GM12865 (cell line): Measurements from ENCODE around the gene TSTD2.
"Not testable (repeated sequence)": the region's sequence is repeated elsewhere in the genome, so short reads cannot be mapped to it uniquely, and the experiment has no call there.

Experiments
- DNase-seq: peaks from one replicate; pipeline ENCODE4 v3.0.0; 2010; ENCODE audit warnings: low read depth
- H3K4me3 ChIP-seq: 2 replicates; pipeline ENCODE4 v1.5.1; 2011; ENCODE audit warnings: mild to moderate bottlenecking, low read depth, low read length, control low read depth
- CTCF ChIP-seq: IDR thresholded peaks from 2 replicates; pipeline ENCODE4 v1.5.1; 2011; ENCODE audit warnings: low read length, control low read depth, low read depth, inconsistent platforms; ENCODE audit not compliant: insufficient read depth; ENCODE audit errors: missing control alignments

The TSTD2 gene

DNA sequence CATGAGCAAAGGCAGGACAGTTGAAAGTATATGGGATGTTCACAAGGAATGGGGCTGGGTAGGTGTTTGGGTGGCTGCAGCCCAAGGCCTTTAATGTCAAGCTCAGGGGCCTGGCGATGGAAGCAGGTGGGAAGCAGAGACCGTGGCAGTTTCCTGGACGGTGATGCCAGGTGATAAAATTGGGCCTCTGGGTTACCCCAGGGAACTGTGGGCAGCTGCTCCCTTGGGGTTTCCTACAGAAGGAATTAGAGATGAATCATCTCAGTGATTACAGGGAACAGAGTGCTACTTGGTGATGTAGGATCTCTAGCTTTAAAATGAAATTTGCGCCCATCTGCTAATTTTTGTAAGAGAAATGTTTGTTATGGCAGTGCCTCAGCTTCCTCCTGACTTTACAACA lies 39.2 kb downstream of the TSTD2 start:
- H3K4me3 ChIP-seq: no peak overlapping the region
- no peak for DNase-seq
- TF ChIP-seq CTCF: no peak

DNA sequence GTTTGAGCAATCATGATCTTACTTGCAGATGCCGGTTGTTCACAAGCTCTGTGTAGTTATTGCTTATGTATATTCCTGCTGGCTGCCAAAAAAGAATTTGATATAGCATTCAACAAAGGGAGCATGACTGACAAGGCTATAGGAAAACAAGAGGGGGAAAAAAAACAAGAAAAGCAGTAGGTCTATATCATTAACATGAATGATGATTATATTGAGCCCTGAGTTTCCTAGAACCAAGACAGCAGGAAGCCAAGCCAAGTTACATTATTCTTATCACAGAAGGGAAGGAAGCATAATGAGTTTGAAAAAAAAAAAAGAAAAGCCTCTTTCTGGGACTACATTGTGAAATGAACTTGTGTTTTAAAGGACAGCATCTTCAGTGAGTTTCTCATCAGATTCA lies 41.0 kb downstream of the TSTD2 start:
- DNase-seq: no peak
- H3K4me3 ChIP-seq: no peak overlapping the region
- no peak for TF ChIP-seq CTCF

DNA sequence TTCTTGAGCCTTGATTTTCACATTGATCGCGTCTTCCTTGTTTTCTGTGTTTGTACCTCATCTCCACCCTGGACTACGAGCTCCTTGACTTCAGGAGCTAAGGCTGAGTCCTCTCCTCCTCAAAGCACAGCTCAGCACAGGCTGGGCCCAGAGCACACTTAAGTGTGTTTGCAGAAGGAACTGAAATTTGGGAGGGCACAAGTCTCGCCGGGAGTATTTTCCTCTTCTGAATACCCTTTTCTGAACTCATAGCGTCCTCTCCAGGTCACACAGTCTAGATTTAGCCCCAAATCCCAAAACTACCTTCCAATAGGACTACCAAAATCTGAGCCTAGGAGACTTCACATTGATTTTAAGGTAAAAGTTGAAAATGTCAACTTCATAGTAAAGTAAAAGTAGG lies 41.6 kb downstream of the TSTD2 start:
- H3K4me3 ChIP-seq: no peak overlapping the region
- TF ChIP-seq CTCF: no peak
- DNase-seq: no peak

- not testable (repeated sequence) for DNase-seq, H3K4me3 ChIP-seq
Observed at GRCh38 chr9:97586909-97587308, 46.3 kb downstream of the TSTD2 start.

DNA sequence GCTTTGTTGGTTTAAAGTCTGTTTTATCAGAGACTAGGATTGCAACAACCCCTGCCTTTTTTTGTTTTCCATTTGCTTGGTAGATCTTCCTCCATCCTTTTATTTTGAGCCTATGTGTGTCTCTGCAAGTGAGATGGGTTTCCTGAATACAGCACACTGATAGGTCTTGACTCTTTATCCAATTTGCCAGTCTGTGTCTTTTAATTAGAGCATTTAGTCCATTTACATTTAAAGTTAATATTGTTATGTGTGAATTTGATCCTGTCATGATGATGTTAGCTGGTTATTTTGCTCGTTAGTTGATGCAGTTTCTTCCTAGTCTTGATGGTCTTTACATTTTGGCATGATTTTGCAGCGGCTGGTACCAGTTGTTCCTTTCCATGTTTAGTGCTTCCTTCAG lies 48.4 kb downstream of the TSTD2 start:
- H3K4me3 ChIP-seq, DNase-seq: not testable (repeated sequence)

GRCh38 chr9:97581590-97581989 lies 51.6 kb downstream of the TSTD2 start:
- DNase-seq, H3K4me3 ChIP-seq: not testable (repeated sequence)

DNA sequence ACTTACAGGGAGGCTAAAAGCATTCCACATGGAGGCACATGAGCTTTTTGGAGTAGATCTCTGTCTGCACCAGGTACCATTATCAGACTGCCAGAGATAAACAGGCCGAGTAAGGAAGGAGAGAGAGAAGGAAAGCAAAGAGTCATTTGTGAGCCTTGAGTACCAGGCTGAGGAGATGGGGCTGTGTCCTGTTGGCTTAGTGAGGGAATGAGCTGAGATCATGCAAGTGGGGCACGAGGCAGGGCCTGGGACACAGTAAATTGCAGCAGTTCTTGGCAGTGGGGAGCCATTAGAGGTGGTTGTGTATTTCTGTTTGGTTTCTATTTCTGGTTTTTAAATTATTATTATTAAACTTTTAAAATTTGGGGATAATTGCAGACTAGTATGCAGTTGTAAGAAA lies 53.3 kb downstream of the TSTD2 start:
- H3K4me3 ChIP-seq: no peak overlapping the region
- TF ChIP-seq CTCF: no peak
- no peak for DNase-seq

DNA sequence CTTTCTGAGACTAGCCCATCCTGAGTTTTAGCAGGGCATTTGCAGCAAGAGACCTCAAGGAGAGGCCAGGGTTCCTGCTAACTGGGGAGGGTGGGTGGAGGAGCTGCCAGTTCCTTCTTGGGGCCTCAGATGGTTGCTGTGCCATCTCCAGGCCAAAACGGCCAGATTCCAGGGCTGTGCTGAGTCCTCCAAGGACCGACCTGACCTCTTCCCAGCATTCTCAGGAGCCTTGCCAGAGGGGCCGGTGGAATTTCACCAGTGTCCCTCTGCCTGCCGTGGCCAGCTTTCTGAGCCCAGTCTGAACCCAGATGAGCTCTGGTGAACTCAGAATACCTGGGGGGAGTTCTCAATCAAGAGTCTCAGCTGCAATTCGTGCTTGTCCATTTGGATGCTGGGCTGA lies 54.3 kb downstream of the TSTD2 start:
- TF ChIP-seq CTCF: no peak
- no peak for DNase-seq
- no peak overlapping the region for H3K4me3 ChIP-seq

GRCh38 chr9:97577051-97577450 lies 56.1 kb downstream of the TSTD2 start:
- no peak for TF ChIP-seq CTCF
- no peak for DNase-seq
- H3K4me3 ChIP-seq: no peak overlapping the region
